K562 (cell line): ENCODE results near the gene MANBA. TPM values are rescaled to one million over a fixed set of nuclear protein-coding genes. Genes with fewer than 3 reads are reported as not detected.

Experiments used
- ATAC-seq: fragments of 200-7000 bp; cut with Tn5 transposase; 3 replicates; pipeline ENCODE4 v1.9.1; 2020; ENCODE audit warnings: moderate library complexity
- BruUV-seq: library from RNA; stranded (reverse); fragments of 400-500 nt; replicated peaks from 2 replicates; lab custom pipeline; 2021; lab: Mats Ljungman, UMichigan
- CTCF ChIA-PET: fragments of 300-600 bp; formaldehyde crosslinking; extraction: SDS; loops from one replicate; lab custom pipeline; 2021; ENCODE audit warnings: low intra/inter-chr PET ratio; lab: Yijun Ruan, JAX
- POLR2A ChIA-PET: fragments of 300-600, 350-650 bp; sonication (Branson Sonifier 250); formaldehyde crosslinking; extraction: SDS; loops from one replicate; lab custom pipeline; 2021; ENCODE audit warnings: antibody characterized with exemption, inconsistent platforms; lab: Yijun Ruan, JAX
- DNase-seq, 4 experiments: peaks; one replicate each; pipeline versions ENCODE4 v3.0.0 to v3.0.0-alpha.2; 2011 to 2018; ENCODE audit warnings: low spot score in 3 of 4, mixed read lengths in 3 of 4; ENCODE audit errors: extremely low read depth in 1 of 4
- FAIRE-seq: peaks from 2 replicates; lab custom pipeline; 2011; peaks lifted over from hg19 to GRCh38; lab: Jason Lieb, UNC
- H2AFZ ChIP-seq: 2 replicates; pipeline ENCODE4 v1.6.0; 2011; ENCODE audit warnings: low read depth, low read length, control low read depth, inconsistent platforms
- H3K27ac ChIP-seq: fragments of 200-600 bp; 3 replicates; pipeline ENCODE4 v1.8.0; 2011; ENCODE audit warnings: low read depth, mild to moderate bottlenecking, control low read depth, inconsistent platforms, low read length, moderate library complexity, mixed read lengths; ENCODE audit errors: extremely low read depth
- H3K27me3 ChIP-seq, 2 experiments: fragments of 300-600 bp in 1 of 2; 2 replicates in 1 of 2; 3 replicates in 1 of 2; pipeline versions ENCODE4 v1.6.0 to v1.8.0; 2011; ENCODE audit warnings: inconsistent platforms in 2 of 2, low read length in 2 of 2, mild to moderate bottlenecking in 1 of 2, mixed read lengths in 1 of 2, moderate library complexity in 1 of 2; ENCODE audit not compliant: control insufficient read depth in 2 of 2, insufficient read depth in 2 of 2
- H3K36me3 ChIP-seq: fragments of 300-600 bp; 3 replicates; pipeline ENCODE4 v1.8.0; 2011; ENCODE audit warnings: mild to moderate bottlenecking, low read length, inconsistent platforms; ENCODE audit not compliant: control insufficient read depth, insufficient read depth
- H3K4me1 ChIP-seq, 2 experiments: fragments of 200-600 bp in 1 of 2; replicated peaks in 1 of 2; 2 replicates in 1 of 2; 3 replicates in 1 of 2; pipeline versions ENCODE4 v1.5.1 to v1.8.0; 2011; ENCODE audit warnings: inconsistent platforms in 2 of 2, low read length in 2 of 2, mild to moderate bottlenecking in 1 of 2, mixed read lengths in 1 of 2, moderate library complexity in 1 of 2; ENCODE audit not compliant: control insufficient read depth in 2 of 2, insufficient read depth in 2 of 2
- H3K4me2 ChIP-seq: 2 replicates; pipeline ENCODE4 v1.6.1; 2011; ENCODE audit warnings: low read length, control low read depth, inconsistent platforms, mixed read lengths; ENCODE audit not compliant: insufficient read depth
- H3K4me3 ChIP-seq: fragments of 200-600 bp; sonication (generic), shearing (Covaris generic); 2 replicates; pipeline ENCODE4 v1.5.1; 2016; ENCODE audit warnings: control low read depth, inconsistent platforms
- H3K79me2 ChIP-seq: fragments of 200-600 bp; 3 replicates; pipeline ENCODE4 v1.8.0; 2011; ENCODE audit warnings: low read length, inconsistent platforms; ENCODE audit not compliant: control insufficient read depth, insufficient read depth
- H3K9ac ChIP-seq, 2 experiments: 2 replicates each; pipeline versions ENCODE4 v1.6.0 to v1.6.1; 2011; ENCODE audit warnings: low read depth in 2 of 2, low read length in 2 of 2, control low read depth in 1 of 2, inconsistent platforms in 1 of 2, mild to moderate bottlenecking in 1 of 2, mixed read lengths in 1 of 2; ENCODE audit not compliant: insufficient read depth in 1 of 2
- H3K9me1 ChIP-seq: one replicate; pipeline ENCODE4 v1.6.0; 2011; ENCODE audit warnings: inconsistent platforms, mild to moderate bottlenecking, low read length, moderate library complexity; ENCODE audit not compliant: control insufficient read depth, insufficient read depth
- H3K9me3 ChIP-seq: replicated peaks from 2 replicates; pipeline ENCODE4 v1.5.1; 2011; ENCODE audit warnings: low read depth, low read length, inconsistent platforms; ENCODE audit not compliant: control insufficient read depth, insufficient read depth
- H4K20me1 ChIP-seq: replicated peaks from 2 replicates; pipeline ENCODE4 v1.6.1; 2011; ENCODE audit warnings: low read length, inconsistent platforms, mixed read lengths; ENCODE audit not compliant: control insufficient read depth, insufficient read depth
- ATF3 ChIP-seq, 2 experiments: fragments of 450-650 bp in 1 of 2; sonication (generic) in 1 of 2; formaldehyde crosslinking in 1 of 2; IDR thresholded peaks in 1 of 2; conservative IDR thresholded peaks in 1 of 2; 2 replicates each; pipeline versions ENCODE4 v1.6.1 to v1.8.1; 2016 to 2023; ENCODE audit warnings: mild to moderate bottlenecking in 2 of 2, moderate library complexity in 2 of 2, inconsistent platforms in 1 of 2, missing genetic modification reagents in 1 of 2
- TRIM25 ChIP-seq: fragments of 450-650 bp; IDR thresholded peaks from 2 replicates; pipeline ENCODE4 v1.7.0; 2016; ENCODE audit warnings: borderline replicate concordance
- WGBS: fragments of 100-300 bp; shearing (Covaris generic); methylation state at CpG from one replicate; pipeline ENCODE4 v1.1.6; 2016; ENCODE audit warnings: low coverage, mixed read lengths; ENCODE audit not compliant: insufficient coverage; ENCODE audit errors: missing lambda C conversion rate; 5-methylcytosine and 5-hydroxymethylcytosine counted together
- in situ Hi-C: fragments of 300-500 bp; cut with MboI; formaldehyde crosslinking; loops from 4 replicates; pipeline ENCODE4 v1.15.0; 2018; ENCODE audit warnings: inconsistent platforms, mixed read lengths
- intact Hi-C: fragments of 100-400 bp; cut with micrococcal nuclease; formaldehyde crosslinking; loops from 2 replicates; pipeline ENCODE4 v1.14.2; 2022
- polyA plus RNA-seq, 8 experiments: library from polyadenylated mRNA; depleted of rRNA in 4 of 8; stranded (reverse) in 5 of 8; unstranded in 3 of 8; fragments of >200 nt; fragmentation: Nextera tagmentation in 2 of 8; fragmentation: Illumina TruSeq in 1 of 8; extraction: Ambion mirVana in 2 of 8; extraction: Trizol in 1 of 8; gene quantifications; 2 replicates each; pipeline versions ENCODE4 v1.2.1 to v1.2.3, GENCODE V29; 2011 to 2014; ENCODE audit warnings: inconsistent platforms in 1 of 8, missing spikeins in 1 of 8
- total RNA-seq, 7 experiments: library from RNA; depleted of rRNA in 6 of 7; stranded (reverse); fragments of >200 nt in 6 of 7; fragmentation: Illumina TruSeq in 2 of 7; extraction: Trizol in 2 of 7; gene quantifications; 2 replicates each; pipeline versions ENCODE4 v1.2.1 to v1.2.3, GENCODE V29; 2011 to 2021; ENCODE audit warnings: low replicate concordance in 1 of 7

The MANBA gene
- total and polyA plus RNA-seq, 9 of the 15 experiments (the other 6 are each of a cell fraction or from before 2014, with no cell fraction given) = 1.8 to 12.9 (median 7.7) TPM

GRCh38 chr4:102783006-102783405 is 22.2 kb upstream of the MANBA start:
- POLR2A ChIA-PET = interaction anchor here (0.7 kb wide), 1 partner anchor 10 kb away, joined by 3 read pairs; no protein-coding TSS in a partner anchor
- WGBS = 15% methylated on average over 2 of the region's 2 CpGs
- BruUV-seq = no TSS peak
- ATAC-seq = no peak
- FAIRE-seq = no peak
- Histone ChIP-seq H3K9ac (no peak overlapping the region), H3K4me1 (peaks cover 7 to 18% of the 10 kb centered on the region in 2 experiments; a peak in 3 of 5 replicates), H3K79me2 (no peaks in the 10 kb centered on the region), H3K9me3 (no peaks in the 10 kb centered on the region), H3K27ac (no peak overlapping the region), H3K27me3 (no peaks in the 10 kb centered on the region), H3K4me2 (no peak overlapping the region)
- in situ Hi-C loops (no loop called here), intact Hi-C loops (no loop called here)
- no peak for DNase-seq
- TF ChIP-seq ATF3 (IDR thresholded peaks at IDR 0.05) (0 out of 2 replicates have a peak, but pooled peaks have one; percentile 38), ATF3 (CRISPR knock-in tag; conservative IDR thresholded peaks at IDR 0.05) (no peak), TRIM25 (no peak)
- TF ChIP-seq, all 486 proteins: peak for 1
- H2AFZ ChIP-seq = no peak overlapping the region
- H3K9me1 ChIP-seq = no peaks in the 10 kb centered on the region
- H3K4me3 ChIP-seq = no peak overlapping the region
- no peaks in the 10 kb centered on the region for H4K20me1 ChIP-seq
- CTCF ChIA-PET = no interaction called here
- H3K36me3 ChIP-seq = no peaks in the 10 kb centered on the region; the same call in 2 of the 3 replicates
